NCI-H510A treated with DMSO at 0.1 percent for 48 hours (cell line): ENCODE results near the gene ANKRD26.

ENCODE experiments used
- DNase-seq: peaks from one replicate; lab custom pipeline; 2025; lab: John Stamatoyannopoulos, UW

ANKRD26 gene

GRCh38 chr10:27020243-27020642 lies 80.1 kb downstream of the ANKRD26 start:
- DNase-seq = no peak

- no peak for DNase-seq
Observed at GRCh38 chr10:27019827-27020226, 80.5 kb downstream of the ANKRD26 start.

GRCh38 chr10:26997610-26998009 lies 102.7 kb downstream of the ANKRD26 start:
- DNase-seq = no peak

GRCh38 chr10:26994743-26995142 lies 105.6 kb downstream of the ANKRD26 start:
- no peak for DNase-seq

- no peak for DNase-seq
Observed at GRCh38 chr10:26987851-26988250, 112.4 kb downstream of the ANKRD26 start.

- no peak for DNase-seq
Observed at GRCh38 chr10:26983156-26983555, 117.1 kb downstream of the ANKRD26 start.

GRCh38 chr10:26982058-26982457 lies 118.2 kb downstream of the ANKRD26 start:
- DNase-seq = no peak

- no peak for DNase-seq
Observed at GRCh38 chr10:26981232-26981824, 119.0 kb downstream of the ANKRD26 start.

GRCh38 chr10:26978519-26978918 lies 121.8 kb downstream of the ANKRD26 start:
- DNase-seq = no peak

- no peak for DNase-seq
Observed at GRCh38 chr10:26977635-26978034, 122.7 kb downstream of the ANKRD26 start.

- no peak for DNase-seq
Observed at GRCh38 chr10:26970667-26971066, 129.6 kb downstream of the ANKRD26 start.

GRCh38 chr10:26969145-26969926 lies 131.0 kb downstream of the ANKRD26 start:
- DNase-seq = no peak

- DNase-seq = no peak
Observed at GRCh38 chr10:26962835-26963234, 137.5 kb downstream of the ANKRD26 start.

- DNase-seq = no peak
Observed at GRCh38 chr10:26960308-26960707, 140.0 kb downstream of the ANKRD26 start.

- no peak for DNase-seq
Observed at GRCh38 chr10:26959841-26960240, 140.5 kb downstream of the ANKRD26 start.
